NCI-H1436 treated with DMSO at 0.1 percent for 48 hours (cell line): ENCODE data around the gene TPRN.
"Not testable (repeated sequence)": the region's sequence is repeated elsewhere in the genome, so short reads cannot be mapped to it uniquely, and the experiment has no call there.

Experiments
- DNase-seq: peaks from one replicate; lab custom pipeline; 2025; lab: John Stamatoyannopoulos, UW

TPRN gene

GRCh38 chr9:137200311-137201204, at the start of gene TPRN:
TSS of gene TPRN (minus strand) at chr9:137200741. CDS start at chr9:137200711, 30 bp downstream.
- peak; percentile 95 for DNase-seq

DNA sequence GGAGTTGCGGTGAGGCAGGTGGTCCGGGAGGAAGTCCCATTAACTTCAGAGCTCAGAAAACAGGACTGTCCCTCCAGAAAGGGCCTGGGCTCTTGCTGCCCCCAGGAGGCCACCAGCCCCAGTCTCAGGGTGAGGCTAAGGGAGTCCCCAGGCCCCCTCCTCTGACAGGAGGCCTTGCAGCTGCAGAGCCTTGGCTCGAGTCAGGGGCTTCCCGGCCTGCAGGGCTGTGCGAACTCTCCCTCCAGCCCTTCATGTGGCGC, 47.3 kb upstream of the TPRN start:
- DNase-seq: no peak

DNA sequence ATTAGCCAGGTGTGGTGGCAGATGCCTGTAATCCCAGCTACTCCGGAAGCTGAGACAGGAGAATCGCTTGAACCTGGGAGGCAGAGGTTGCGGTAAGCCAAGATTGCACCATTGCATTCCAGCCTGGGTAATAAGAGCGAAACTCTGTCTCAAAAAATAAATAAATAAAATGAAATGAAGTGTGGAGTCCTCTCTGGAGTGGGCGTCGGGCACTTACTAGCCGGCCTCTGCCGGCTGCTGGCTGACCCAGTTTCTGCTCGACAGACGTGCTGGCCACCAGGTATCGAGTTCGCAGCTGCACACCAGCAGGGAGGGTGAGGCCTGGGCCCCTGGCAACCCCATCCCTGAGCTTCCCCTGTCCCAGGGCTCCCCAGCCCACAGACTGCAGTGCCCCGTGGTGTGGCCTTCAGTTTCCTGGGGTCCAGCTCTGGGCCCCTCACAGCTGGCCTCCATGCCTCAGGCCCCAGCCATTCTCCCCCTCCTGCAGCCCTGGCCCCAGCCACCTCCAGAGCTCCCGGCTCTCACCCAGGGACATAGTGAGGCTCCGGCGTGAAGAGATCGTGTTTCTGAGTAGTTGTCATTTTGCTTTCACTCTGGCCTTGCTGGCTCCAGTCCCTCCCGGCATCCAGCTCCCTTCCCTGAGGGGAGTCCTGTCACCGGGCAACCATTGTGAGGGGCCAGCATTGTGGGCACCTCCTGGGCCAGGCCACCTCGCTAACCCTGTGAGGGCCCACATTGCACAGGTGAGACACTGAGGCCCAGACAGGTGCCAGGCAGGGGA, 46.8 kb upstream of the TPRN start:
- no peak for DNase-seq

DNA sequence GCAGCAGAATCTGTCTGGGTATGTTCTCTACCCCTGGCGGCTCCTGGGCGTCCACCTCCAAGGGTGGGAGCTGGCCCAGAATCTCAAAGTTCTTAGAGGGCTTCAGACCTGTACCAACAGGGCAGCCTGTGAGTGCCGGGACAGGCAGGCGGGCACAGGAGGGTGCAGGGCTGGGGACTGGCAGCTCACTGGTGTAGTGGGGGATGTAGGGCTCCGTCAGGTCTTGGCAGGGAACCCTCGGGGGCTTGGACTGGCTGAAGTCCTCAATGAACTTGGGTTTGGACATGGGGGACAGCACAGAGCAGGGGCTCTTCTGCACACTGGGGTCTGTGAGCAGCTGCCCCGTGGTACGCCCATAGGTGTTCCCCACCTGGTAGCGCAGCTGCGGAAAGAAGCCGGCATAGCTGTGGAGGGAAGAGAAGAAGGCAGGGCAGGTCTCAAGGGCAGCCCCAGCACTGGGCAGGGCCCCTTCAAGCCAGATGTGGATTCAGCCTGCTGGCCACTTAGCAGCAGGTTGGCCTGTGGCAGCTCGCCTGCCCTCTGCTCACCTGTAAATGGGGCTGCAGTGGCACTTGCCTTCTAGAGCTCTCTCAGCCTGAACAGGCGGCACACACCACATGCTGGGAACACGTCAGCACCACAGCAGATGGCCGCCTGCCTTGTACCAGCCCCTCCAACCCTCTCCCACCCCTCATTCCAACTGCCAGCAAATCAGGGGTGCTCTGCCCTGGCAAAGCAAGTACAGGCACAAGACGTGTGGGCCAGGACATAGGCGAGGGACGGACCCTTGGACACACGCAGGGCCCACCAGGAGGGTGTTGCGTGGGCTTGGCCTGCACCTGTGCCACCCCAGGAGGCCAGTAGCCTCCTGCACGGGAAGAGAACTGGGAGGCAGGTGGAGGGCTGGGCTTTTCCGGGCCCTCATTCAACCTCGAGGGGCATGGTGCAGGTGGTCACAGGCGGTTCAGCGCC, 45.2 kb upstream of the TPRN start:
- no peak for DNase-seq

- DNase-seq: no peak
These were observed 44.2 kb upstream of the TPRN start for GRCh38 chr9:137244486-137245449.

- DNase-seq: no peak
These were observed 43.3 kb upstream of the TPRN start for GRCh38 chr9:137243626-137244485.

- DNase-seq: not testable (repeated sequence)
These were observed 42.7 kb upstream of the TPRN start for GRCh38 chr9:137243266-137243625.

GRCh38 chr9:137242269-137243203, 42.0 kb upstream of the TPRN start:
- no peak for DNase-seq

- DNase-seq: no peak
These were observed 41.1 kb upstream of the TPRN start for GRCh38 chr9:137241490-137242268.

- DNase-seq: peak; percentile 99
These were observed 40.4 kb upstream of the TPRN start, which contains the start of gene TUBB4B for GRCh38 chr9:137240841-137241489. TSS of gene TUBB4B (plus strand) at chr9:137241287. CDS start at chr9:137241361, 74 bp downstream.

- DNase-seq: no peak
These were observed 39.8 kb upstream of the TPRN start for GRCh38 chr9:137240318-137240840.

DNA sequence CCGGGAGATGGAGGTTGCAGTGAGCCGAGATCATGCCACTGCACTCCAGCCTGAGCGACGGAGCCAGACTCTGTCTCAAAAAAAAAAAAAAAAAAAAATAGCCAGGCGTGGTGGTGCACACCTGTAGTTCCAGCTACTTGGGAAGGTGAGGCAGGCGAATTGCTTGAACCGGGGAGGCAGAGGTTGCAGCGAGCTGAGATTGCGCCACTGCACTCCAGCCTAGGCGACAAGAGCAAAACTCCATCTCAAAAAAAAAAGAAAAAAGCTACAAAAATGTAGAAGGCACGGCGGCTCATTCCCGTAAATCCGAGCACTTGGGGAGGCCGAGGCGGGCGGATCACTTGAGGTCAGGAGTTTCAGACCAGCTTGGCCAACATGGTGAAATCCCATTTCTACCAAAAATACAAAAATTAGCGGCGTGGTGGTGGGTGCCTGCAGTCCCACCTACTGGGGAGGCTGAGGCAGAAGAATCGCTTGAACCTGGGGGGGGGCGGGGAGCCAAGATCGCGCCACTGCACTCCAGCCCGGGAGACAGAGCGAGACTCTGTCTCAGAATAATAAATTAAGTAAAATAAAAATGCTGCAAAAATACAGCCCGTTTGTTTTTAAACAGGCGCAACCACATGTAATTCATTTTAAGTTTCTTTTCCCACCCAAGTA, 39.1 kb upstream of the TPRN start:
- DNase-seq: not testable (repeated sequence)

DNA sequence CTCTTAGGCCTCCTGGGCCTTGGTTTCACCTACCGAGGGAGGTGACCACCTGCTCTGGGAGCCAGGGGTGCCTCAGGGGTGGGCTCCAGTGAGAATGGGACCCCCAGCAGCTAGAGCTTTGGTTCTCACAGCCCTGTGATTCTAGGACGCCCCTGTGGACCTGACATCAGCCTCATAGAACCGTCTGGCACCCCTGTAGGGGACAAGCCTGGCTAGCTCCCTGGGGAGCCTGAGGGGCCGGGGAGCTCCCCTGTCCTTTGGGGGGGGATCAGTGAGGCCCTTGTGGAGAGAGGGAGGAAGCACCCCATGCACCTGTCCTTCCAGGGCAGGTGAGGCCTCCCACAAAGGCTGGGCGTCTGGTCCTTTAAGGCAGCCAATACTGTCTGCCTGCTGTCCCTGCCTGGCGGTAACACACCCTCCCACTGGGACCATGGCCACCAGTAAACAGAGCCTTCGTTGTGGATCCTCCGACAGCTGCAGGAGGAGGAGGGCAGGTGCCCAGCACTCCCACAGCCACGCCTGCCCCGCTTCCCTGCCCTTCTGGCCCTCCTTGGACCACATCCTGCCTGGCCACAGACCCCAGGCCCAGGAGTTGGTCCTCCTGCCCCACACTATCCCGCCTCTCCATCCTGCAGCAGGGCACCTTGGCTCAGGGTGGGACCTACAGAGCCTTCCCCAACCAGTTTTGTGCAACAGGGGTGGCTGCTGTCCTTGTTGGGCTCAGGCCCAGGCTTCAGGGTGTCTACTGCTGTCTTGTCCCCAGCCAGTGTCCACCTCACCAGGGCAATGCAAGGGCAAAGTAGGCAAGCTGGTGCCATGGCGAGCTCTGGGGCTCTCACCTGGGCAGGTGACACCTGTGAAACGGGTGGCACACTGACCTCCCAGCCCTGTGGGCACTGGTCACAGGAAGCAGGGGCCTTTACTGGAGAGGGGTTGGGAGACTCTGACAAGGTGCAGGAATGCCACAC, 37.5 kb upstream of the TPRN start:
- no peak for DNase-seq

DNA sequence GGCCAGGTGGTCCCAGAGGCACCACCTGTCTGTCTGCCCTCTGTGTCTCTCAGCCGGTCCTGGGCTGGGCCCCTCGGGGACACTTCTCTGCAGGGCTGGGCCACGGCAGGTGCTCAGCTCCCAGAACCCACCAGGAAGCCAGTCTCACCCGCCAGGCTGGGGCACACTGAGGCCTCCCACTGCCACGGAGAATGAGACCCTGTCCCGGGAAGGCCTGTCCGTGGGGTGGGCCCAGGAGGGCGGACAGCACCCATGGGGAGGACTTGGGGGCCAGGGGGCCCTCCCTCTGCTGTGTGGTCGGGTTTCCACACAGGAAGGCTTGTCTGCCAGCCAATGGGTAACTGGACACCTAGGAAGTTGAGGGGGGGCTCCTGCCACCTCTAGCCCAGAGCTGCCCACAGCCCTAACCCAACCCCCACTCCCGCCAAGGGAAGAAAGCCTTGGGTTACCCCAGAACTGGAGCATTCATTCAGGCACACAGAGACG, 36.4 kb upstream of the TPRN start:
- no peak for DNase-seq

GRCh38 chr9:137236238-137236935, 35.8 kb upstream of the TPRN start:
- peak; percentile 52 for DNase-seq
